ENCODE data around the gene CENPL. TPM values are rescaled to one million over a fixed set of nuclear protein-coding genes. Genes with fewer than 3 reads are reported as not detected.

The CENPL gene
- total and polyA plus RNA-seq, 10 of the 15 experiments (the other 5 are each of a cell fraction or from before 2014, with no cell fraction given): 14.9 to 32.1 (median 24.5) TPM

DNA sequence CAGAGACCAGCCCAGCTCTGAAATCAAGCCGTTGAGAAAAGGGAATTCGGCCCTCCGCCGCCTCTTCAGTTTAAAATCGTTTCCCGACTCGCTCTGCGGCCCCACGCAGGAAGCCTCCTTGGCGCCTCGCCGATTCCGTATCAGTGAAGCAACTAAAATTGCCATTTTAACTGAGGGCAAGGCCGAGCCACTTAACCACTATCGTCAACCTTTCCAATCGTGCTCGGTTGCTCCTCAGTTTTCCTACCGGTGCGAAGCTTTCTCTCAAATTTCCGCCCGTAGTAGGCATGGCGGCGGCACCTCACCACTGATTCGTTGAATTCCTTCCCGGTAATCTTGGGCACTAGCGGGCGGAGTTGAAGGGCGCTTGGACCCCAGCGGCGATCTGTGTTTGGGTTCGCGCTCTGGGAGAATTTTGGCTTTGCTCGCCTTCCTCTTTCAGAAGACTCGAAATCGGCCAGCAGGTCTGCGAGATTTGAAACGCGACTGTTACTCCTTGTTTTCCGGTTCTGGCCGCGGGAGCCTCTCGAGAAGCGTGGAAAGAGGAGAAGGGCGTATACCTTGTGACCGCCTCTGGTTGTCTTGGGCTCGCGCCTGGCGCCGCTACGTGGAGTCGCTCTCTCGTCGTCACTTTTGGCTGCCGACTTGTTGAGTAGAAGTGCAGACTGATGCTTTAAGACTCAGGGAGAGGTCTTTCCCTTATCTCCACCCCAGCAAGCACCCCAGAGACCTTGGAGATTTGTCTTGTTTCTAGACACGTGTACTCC is at the start of gene CENPL, which contains the start of gene DARS2 (continued):
- TF ChIP-seq POLR2AphosphoS5 (IDR thresholded peaks at IDR 0.05; ENCODE audit: low read length) (peak; percentile 91), WRNIP1 (IDR thresholded peaks at IDR 0.05; ENCODE audit: borderline replicate concordance, low read depth, low read length) (no peak), ZNF217 (IDR thresholded peaks at IDR 0.05) (no peak), ZSCAN29 (IDR thresholded peaks at IDR 0.05) (no peak), SRF (IDR thresholded peaks at IDR 0.05; ENCODE audit: low read depth in 2 of 2, low read length in 2 of 2) (peak in 1 of 2 experiments; percentile 75; a peak in 2 of 4 replicates), ASH2L (IDR thresholded peaks at IDR 0.05; ENCODE audit: borderline replicate concordance, low read depth) (no peak), KDM1A (IDR thresholded peaks at IDR 0.05; ENCODE audit: borderline replicate concordance) (no peak), STAT3 (IDR thresholded peaks at IDR 0.05; ENCODE audit: low read depth, low read length) (no peak), BACH1 (IDR thresholded peaks at IDR 0.05; ENCODE audit: borderline replicate concordance) (no peak), HDAC6 (IDR thresholded peaks at IDR 0.05; ENCODE audit: unreplicated experiment) (no peak), USF2 (IDR thresholded peaks at IDR 0.05; ENCODE audit: borderline replicate concordance, low read depth, low read length) (no peak), MLLT1 (IDR thresholded peaks at IDR 0.05) (peak; percentile 95), NFYB (IDR thresholded peaks at IDR 0.05; ENCODE audit: insufficient read depth, low read depth, low read length) (peak; percentile 87), HSF1 (IDR thresholded peaks at IDR 0.05; ENCODE audit: low read depth, low read length) (no peak), RUNX3 (IDR thresholded peaks at IDR 0.05; ENCODE audit: low read length) (peak; percentile 64), RB1 (IDR thresholded peaks at IDR 0.05; ENCODE audit: borderline replicate concordance) (0 out of 2 replicates have a peak, but pooled peaks have one; percentile 37), CBFB (IDR thresholded peaks at IDR 0.05; ENCODE audit: low read depth) (peak; percentile 73; the same call in 1 of the 2 replicates)
- TF ChIP-seq, protein P1, sequence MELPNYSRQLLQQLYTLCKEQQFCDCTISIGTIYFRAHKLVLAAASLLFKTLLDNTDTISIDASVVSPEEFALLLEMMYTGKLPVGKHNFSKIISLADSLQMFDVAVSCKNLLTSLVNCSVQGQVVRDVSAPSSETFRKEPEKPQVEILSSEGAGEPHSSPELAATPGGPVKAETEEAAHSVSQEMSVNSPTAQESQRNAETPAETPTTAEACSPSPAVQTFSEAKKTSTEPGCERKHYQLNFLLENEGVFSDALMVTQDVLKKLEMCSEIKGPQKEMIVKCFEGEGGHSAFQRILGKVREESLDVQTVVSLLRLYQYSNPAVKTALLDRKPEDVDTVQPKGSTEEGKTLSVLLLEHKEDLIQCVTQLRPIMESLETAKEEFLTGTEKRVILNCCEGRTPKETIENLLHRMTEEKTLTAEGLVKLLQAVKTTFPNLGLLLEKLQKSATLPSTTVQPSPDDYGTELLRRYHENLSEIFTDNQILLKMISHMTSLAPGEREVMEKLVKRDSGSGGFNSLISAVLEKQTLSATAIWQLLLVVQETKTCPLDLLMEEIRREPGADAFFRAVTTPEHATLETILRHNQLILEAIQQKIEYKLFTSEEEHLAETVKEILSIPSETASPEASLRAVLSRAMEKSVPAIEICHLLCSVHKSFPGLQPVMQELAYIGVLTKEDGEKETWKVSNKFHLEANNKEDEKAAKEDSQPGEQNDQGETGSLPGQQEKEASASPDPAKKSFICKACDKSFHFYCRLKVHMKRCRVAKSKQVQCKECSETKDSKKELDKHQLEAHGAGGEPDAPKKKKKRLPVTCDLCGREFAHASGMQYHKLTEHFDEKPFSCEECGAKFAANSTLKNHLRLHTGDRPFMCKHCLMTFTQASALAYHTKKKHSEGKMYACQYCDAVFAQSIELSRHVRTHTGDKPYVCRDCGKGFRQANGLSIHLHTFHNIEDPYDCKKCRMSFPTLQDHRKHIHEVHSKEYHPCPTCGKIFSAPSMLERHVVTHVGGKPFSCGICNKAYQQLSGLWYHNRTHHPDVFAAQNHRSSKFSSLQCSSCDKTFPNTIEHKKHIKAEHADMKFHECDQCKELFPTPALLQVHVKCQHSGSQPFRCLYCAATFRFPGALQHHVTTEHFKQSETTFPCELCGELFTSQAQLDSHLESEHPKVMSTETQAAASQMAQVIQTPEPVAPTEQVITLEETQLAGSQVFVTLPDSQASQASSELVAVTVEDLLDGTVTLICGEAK (IDR thresholded peaks at IDR 0.05; ENCODE audit: borderline replicate concordance): peak; percentile 92
- TF ChIP-seq, protein P2, sequence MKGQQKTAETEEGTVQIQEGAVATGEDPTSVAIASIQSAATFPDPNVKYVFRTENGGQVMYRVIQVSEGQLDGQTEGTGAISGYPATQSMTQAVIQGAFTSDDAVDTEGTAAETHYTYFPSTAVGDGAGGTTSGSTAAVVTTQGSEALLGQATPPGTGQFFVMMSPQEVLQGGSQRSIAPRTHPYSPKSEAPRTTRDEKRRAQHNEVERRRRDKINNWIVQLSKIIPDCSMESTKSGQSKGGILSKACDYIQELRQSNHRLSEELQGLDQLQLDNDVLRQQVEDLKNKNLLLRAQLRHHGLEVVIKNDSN (IDR thresholded peaks at IDR 0.05; ENCODE audit: borderline replicate concordance, extremely low read length, insufficient read depth, low read depth, low read length): no peak

Measured in GM12878 (cell line).